GM12878 (cell line): Measurements from ENCODE around the gene KRTAP10-5.

Experiments
- CTCF ChIP-seq, 3 experiments: IDR thresholded peaks in 2 of 3; conservative IDR thresholded peaks in 1 of 3; 2 replicates each; pipeline ENCODE4 v1.5.1; 2011; ENCODE audit warnings: low read depth in 3 of 3, low read length in 3 of 3, mild to moderate bottlenecking in 3 of 3, control low read depth in 2 of 3, moderate library complexity in 2 of 3, inconsistent platforms in 1 of 3, mixed read lengths in 1 of 3; ENCODE audit not compliant: control insufficient read depth in 2 of 3, insufficient read depth in 1 of 3; ENCODE audit errors: extremely low read depth in 1 of 3
- EZH2 ChIP-seq: IDR thresholded peaks from 2 replicates; pipeline ENCODE4 v1.6.1; 2012; ENCODE audit warnings: low read depth, mild to moderate bottlenecking, control low read depth, inconsistent platforms, low read length, borderline replicate concordance; ENCODE audit not compliant: control insufficient read depth
- JUND ChIP-seq: IDR thresholded peaks from 2 replicates; pipeline ENCODE4 v1.6.1; 2012; ENCODE audit warnings: low read depth, mild to moderate bottlenecking, low read length, improper control_type of control experiment, moderate library complexity
- MAX ChIP-seq: IDR thresholded peaks from 2 replicates; pipeline ENCODE4 v1.6.1; 2012; ENCODE audit warnings: low read depth, low read length, improper control_type of control experiment
- MXI1 ChIP-seq: fragments of 150-350 bp; IDR thresholded peaks from 2 replicates; pipeline ENCODE4 v1.6.1; 2011; ENCODE audit warnings: low read depth, mild to moderate bottlenecking, inconsistent platforms, low read length, improper control_type of control experiment
- POLR2A ChIP-seq: IDR thresholded peaks from 2 replicates; pipeline ENCODE4 v1.6.1; 2011; ENCODE audit warnings: low read depth, mild to moderate bottlenecking, low read length
- POLR2AphosphoS5 ChIP-seq: IDR thresholded peaks from 2 replicates; pipeline ENCODE4 v1.6.1; 2011; ENCODE audit warnings: mild to moderate bottlenecking, low read length, inconsistent platforms
- RAD21 ChIP-seq: IDR thresholded peaks from 2 replicates; pipeline ENCODE4 v1.6.1; 2011; ENCODE audit warnings: mild to moderate bottlenecking, low read depth, low read length, moderate library complexity; ENCODE audit not compliant: insufficient read depth
- SIN3A ChIP-seq: IDR thresholded peaks from 2 replicates; pipeline ENCODE4 v1.6.1; 2012; ENCODE audit warnings: low read depth, low read length, improper control_type of control experiment
- SP1 ChIP-seq: IDR thresholded peaks from one replicate; pipeline ENCODE4 v1.6.1; 2011; ENCODE audit warnings: low read depth, low read length
- SPI1 ChIP-seq: IDR thresholded peaks from 2 replicates; pipeline ENCODE4 v1.6.1; 2011; ENCODE audit warnings: low read depth, mild to moderate bottlenecking, low read length, moderate library complexity, borderline replicate concordance; ENCODE audit not compliant: insufficient read depth
- SREBF1 ChIP-seq: IDR thresholded peaks from 2 replicates; pipeline ENCODE4 v1.6.1; 2012; ENCODE audit warnings: mild to moderate bottlenecking, low read length
- ZBTB4 ChIP-seq: fragments of 450-650 bp; formaldehyde crosslinking; IDR thresholded peaks from 2 replicates; pipeline ENCODE4 v1.4.0; 2022; ENCODE audit warnings: mild to moderate bottlenecking, moderate library complexity
- ZBTB40 ChIP-seq: fragments of 450-650 bp; IDR thresholded peaks from 2 replicates; pipeline ENCODE4 v1.6.1; 2016; ENCODE audit warnings: mild to moderate bottlenecking, moderate library complexity, borderline replicate concordance

- TF ChIP-seq CTCF (IDR thresholded peaks at IDR 0.05 in 2 of 3, conservative IDR thresholded peaks at IDR 0.05 in 1 of 3; ENCODE audit: control insufficient read depth in 2 of 3, extremely low read depth in 1 of 3, insufficient read depth in 1 of 3, low read depth in 3 of 3, low read length in 3 of 3) = no peak
- no peak for TF ChIP-seq ZBTB4
- TF ChIP-seq POLR2A = no peak
- no peak for TF ChIP-seq SREBF1
- TF ChIP-seq RAD21 = no peak
- TF ChIP-seq MXI1 = no peak
- no peak for TF ChIP-seq POLR2AphosphoS5
- no peak for TF ChIP-seq SP1
- TF ChIP-seq JUND = no peak
- no peak for TF ChIP-seq EZH2
- no peak for TF ChIP-seq SIN3A
- no peak for TF ChIP-seq SPI1
- no peak for TF ChIP-seq ZBTB40
- TF ChIP-seq MAX = no peak
Measured at GRCh38 chr21:44564099-44564498, 16.3 kb downstream of the KRTAP10-5 start.
